KMS-11 (cell line): ENCODE measurements around the gene VAV2.

Source experiments
- H2AFZ ChIP-seq: fragments of 200-600 bp; sonication (generic); 2 replicates; pipeline ENCODE4 v1.6.1; 2016; ENCODE audit warnings: antibody characterized with exemption, mixed run types, low read depth
- H3K27ac ChIP-seq: fragments of 200-600 bp; sonication (generic); 2 replicates; pipeline ENCODE4 v1.6.1; 2016; ENCODE audit warnings: mild to moderate bottlenecking, mixed run types
- H3K27me3 ChIP-seq: fragments of 200-600 bp; sonication (generic); 2 replicates; pipeline ENCODE4 v1.6.1; 2017; ENCODE audit warnings: mild to moderate bottlenecking, low read depth, mixed run types, moderate library complexity; ENCODE audit not compliant: insufficient read depth
- H3K36me3 ChIP-seq: fragments of 200-600 bp; sonication (generic); 2 replicates; pipeline ENCODE4 v1.6.1; 2017; ENCODE audit warnings: mild to moderate bottlenecking, mixed run types; ENCODE audit not compliant: insufficient read depth
- H3K4me1 ChIP-seq: fragments of 200-600 bp; sonication (generic); 2 replicates; pipeline ENCODE4 v1.6.1; 2016; ENCODE audit warnings: mild to moderate bottlenecking, low read depth, mixed run types; ENCODE audit not compliant: poor library complexity, severe bottlenecking
- H3K4me2 ChIP-seq: fragments of 200-600 bp; sonication (generic); 2 replicates; pipeline ENCODE4 v1.7.0; 2016; ENCODE audit warnings: mild to moderate bottlenecking, mixed run types
- H3K4me3 ChIP-seq: fragments of 200-600 bp; sonication (generic); IDR thresholded peaks from 2 replicates; pipeline ENCODE4 v1.6.1; 2017; ENCODE audit warnings: low read depth, low read length, mixed read lengths; ENCODE audit not compliant: insufficient read depth
- H3K79me2 ChIP-seq: fragments of 200-600 bp; sonication (generic); 2 replicates; pipeline ENCODE4 v1.6.1; 2016; ENCODE audit warnings: low read depth, mixed run types; ENCODE audit not compliant: insufficient read depth
- H3K9ac ChIP-seq: fragments of 200-600 bp; sonication (generic); 2 replicates; pipeline ENCODE4 v1.6.1; 2016; ENCODE audit warnings: mild to moderate bottlenecking, mixed run types
- H4K20me1 ChIP-seq: fragments of 200-600 bp; sonication (generic); 2 replicates; pipeline ENCODE4 v1.6.1; 2016; ENCODE audit warnings: mild to moderate bottlenecking, mixed run types; ENCODE audit not compliant: insufficient read depth
- CTCF ChIP-seq: fragments of 200-600 bp; sonication (generic); conservative IDR thresholded peaks from 2 replicates; pipeline ENCODE4 v1.6.1; 2017; ENCODE audit warnings: low read depth, mild to moderate bottlenecking, antibody characterized with exemption, low read length, moderate library complexity, mixed read lengths

VAV2 gene

DNA sequence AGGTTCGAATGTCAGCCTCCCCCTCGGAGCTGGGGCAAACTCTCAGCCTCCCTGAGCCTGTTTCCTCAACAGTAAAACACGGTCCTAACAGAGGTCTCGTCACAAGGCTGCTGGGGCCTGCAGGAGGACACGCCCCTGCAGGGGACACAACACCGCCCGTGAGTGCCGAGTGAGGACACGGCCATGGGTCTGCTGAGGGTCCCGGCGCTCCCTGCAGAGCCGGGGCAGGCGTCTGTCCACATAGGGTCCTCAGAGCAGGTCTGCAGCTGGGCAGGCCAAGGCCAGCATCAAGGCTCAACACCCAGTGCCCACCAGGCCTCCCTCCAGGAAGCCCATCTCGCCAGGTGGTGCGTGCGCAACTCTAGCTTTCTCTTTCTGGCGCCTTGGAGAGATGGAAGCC, 125.2 kb downstream of the VAV2 start:
- Histone ChIP-seq H3K4me1 (no peaks in the 10 kb centered on the region), H3K4me3 (no peak overlapping the region), H3K36me3 (no peaks in the 10 kb centered on the region), H3K4me2 (no peak overlapping the region), H3K79me2 (no peaks in the 10 kb centered on the region), H3K27ac (no peak overlapping the region), H3K9ac (no peak overlapping the region), H3K27me3 (no peaks in the 10 kb centered on the region), H2AFZ (no peak overlapping the region), H4K20me1 (no peaks in the 10 kb centered on the region)
- no peak for TF ChIP-seq CTCF

DNA sequence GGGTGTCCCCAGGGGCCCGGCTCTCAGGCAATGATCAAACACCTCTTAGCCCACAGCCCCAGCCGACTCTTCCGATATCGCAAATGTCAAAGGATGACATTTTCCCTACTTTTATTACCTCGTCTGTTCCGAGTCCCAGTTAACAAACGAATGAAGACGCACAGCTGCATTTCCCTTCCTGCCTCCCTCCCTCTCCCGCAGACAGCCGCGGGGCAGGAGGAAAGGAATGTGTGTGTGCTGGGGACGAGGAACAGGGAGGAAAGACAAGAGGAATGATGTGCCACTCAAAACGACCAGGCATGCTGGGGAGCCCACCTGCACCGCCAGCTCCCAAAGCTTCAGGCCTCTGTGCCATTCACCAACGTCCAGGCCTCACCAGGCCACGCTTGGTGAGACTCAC, 128.1 kb downstream of the VAV2 start:
- H3K36me3 ChIP-seq = no peaks in the 10 kb centered on the region
- H3K4me3 ChIP-seq = no peak overlapping the region
- H3K27ac ChIP-seq = no peak overlapping the region
- H2AFZ ChIP-seq = no peak overlapping the region
- H3K79me2 ChIP-seq = no peaks in the 10 kb centered on the region
- no peaks in the 10 kb centered on the region for H4K20me1 ChIP-seq
- no peak for TF ChIP-seq CTCF
- H3K27me3 ChIP-seq = no peaks in the 10 kb centered on the region
- no peaks in the 10 kb centered on the region for H3K4me1 ChIP-seq
- no peak overlapping the region for H3K4me2 ChIP-seq
- no peak overlapping the region for H3K9ac ChIP-seq

GRCh38 chr9:133863257-133863592, 128.9 kb downstream of the VAV2 start:
- Histone ChIP-seq H3K4me1 (no peaks in the 10 kb centered on the region), H4K20me1 (no peaks in the 10 kb centered on the region), H3K4me3 (no peak overlapping the region), H3K9ac (no peak overlapping the region), H3K27ac (no peak overlapping the region), H2AFZ (no peak overlapping the region), H3K36me3 (no peaks in the 10 kb centered on the region), H3K4me2 (no peak overlapping the region), H3K27me3 (no peaks in the 10 kb centered on the region), H3K79me2 (no peaks in the 10 kb centered on the region)
- TF ChIP-seq CTCF = no peak

- Histone ChIP-seq H4K20me1 (no peaks in the 10 kb centered on the region), H3K4me2 (no peak overlapping the region)
These were observed 129.4 kb downstream of the VAV2 start for GRCh38 chr9:133862585-133863256.

More at GRCh38 chr9:133862585-133863256, 129.4 kb downstream of the VAV2 start:
- H3K4me1 ChIP-seq = no peaks in the 10 kb centered on the region
- no peaks in the 10 kb centered on the region for H3K36me3 ChIP-seq
- no peak overlapping the region for H3K9ac ChIP-seq
- no peak overlapping the region for H2AFZ ChIP-seq
- H3K4me3 ChIP-seq = no peak overlapping the region
- no peaks in the 10 kb centered on the region for H3K27me3 ChIP-seq
- TF ChIP-seq CTCF = no peak
- H3K79me2 ChIP-seq = no peaks in the 10 kb centered on the region
- H3K27ac ChIP-seq = no peak overlapping the region
